ENCODE measurements around the gene PDE4B.

The PDE4B gene

DNA sequence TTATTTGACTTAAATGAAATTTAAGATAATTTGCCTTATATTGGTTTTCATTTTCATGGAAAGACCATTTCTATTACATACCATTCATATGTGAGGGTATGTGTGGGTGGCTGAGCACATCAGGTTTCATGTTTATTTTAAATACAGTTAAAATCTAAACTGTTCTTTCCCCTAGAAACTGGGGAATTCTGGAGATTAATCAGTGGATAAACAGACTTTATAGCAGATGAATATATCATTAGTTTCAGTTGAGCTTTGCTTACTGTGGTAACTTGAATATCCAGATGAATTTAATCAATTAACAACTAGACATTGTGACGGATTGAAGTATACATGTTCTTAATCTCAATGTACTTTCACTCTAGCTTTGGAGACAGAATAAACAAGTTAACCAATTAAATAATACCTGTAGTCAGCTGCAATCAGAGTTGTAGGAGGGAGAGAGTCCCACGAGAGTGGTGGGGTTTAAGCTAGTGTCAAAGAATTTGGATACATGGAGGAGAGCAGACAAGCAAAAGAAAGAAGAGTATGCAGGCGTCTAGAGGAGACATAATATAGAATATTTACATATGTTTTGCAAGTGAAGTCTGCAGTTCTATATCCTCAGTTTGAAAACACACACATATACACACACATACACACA, 97.6 kb downstream of the PDE4B start:
- DNase-seq: no peak

DNA sequence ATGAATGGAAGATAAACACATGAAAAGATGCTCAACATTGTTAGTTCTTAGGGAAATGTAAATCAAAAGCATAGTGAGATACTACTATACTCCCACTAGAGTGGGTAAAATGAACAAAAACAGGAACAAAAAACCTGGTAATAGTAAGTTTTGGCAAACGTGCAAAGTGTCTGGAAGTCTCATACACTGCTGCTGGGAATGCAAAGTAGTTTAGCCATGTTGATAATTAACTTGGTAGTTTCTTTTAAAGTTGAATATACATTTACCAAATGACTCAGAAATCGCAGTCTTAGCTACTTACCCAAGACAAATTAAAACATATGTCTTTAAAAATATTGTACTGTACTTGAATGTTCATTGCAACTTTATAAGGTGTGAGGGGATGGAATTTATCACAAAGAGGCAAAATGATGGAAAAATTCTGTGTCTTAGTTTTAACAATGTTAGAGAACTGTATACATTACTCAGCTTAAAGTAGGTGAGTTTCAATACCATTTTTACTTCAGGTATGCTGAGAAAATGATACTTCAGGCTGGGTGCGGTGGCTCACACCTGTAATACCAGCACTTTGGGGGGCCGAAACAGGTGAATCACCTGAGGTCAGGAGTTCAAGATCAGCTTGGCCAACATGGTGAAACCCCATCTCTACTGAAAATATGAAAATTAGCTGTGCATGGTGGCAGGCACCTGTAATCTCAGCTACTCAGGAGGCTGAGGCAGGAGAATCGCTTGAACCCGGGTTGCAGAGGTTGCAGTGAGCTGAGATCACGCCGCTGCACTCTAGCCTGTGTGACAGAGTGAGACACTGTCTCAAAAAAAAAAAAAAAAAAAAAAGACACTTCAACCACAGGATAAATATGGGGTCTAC, 102.3 kb downstream of the PDE4B start:
- no peak for DNase-seq

DNA sequence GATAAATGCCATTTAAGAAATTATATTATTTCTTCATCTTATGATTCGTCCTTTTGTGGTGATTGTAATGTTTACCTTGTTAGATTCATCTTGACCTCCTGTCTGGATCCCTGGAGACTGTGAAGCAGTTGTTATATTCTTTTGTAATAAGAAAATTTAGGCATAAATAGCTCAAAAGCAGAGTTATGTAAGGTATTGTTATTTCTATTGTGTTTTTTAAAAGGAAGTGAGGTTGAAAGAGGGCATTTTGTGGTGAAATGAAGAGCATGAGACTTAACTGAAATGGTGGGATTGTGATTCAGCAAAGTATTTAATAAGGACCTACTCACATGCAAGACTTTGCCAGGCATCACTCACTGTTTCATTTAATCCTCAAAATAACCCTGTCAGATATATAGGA, 104.0 kb downstream of the PDE4B start:
- DNase-seq: no peak

DNA sequence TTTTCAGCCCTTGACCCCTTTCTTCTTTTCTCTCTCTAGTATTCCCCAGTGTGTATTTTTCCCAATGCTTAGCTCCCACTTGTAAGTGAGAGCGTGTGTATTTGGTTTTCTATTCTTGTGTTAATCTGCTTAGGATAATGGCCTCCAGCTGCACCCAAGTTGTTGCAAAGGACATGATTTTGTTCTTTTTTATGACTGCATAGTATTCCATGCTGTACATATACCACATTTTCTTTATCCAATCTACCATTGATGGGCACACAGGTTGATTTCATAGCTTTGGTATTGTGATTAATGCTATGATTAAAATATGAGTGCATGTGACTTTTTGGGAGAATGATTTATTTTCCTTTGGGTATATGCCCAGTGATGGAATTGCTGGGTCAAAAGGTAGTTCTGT, 104.8 kb downstream of the PDE4B start:
- no peak for DNase-seq

DNA sequence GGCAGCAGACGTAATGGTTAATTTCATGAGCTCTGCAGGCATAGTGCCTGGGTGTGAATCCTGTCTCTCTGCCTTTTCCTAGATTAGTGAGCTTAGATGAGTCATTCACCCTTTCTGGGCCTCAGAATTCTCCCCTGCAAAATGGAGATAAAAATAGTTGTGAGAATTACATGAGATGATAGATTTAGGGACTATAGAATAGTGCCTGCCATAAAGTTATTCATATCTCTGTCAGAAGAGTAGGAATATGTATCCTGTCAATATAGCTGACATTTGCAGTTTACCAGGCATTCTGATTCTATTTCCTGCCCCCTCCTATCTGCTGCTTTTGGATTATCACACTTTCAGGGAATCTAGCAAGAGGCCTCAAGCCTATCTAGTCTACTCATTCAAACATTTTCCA, 112.0 kb downstream of the PDE4B start:
- DNase-seq: no peak

GRCh38 chr1:65910432-65910831, 117.7 kb downstream of the PDE4B start:
- DNase-seq: no peak

- DNase-seq: no peak
Observed at GRCh38 chr1:65911679-65912078, 119.0 kb downstream of the PDE4B start.

DNA sequence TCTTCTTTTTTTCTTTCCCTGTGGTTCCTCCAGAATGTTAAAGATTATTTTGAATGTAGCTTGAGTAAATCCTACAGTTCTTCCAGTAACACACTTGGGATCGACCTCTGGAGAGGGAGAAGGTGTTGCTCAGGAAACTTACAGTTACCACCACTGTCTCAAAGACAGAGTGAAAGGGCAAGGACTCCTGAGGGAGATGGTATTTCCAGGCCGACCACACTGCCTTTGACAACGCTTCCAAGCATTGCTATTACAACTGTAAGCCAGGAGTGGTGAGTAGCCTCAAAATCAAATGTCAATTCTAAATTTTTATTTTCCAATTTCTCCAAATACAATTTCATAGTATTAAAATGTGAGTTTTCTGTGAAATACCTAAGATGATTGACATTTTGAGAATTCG, 125.9 kb downstream of the PDE4B start:
- DNase-seq: no peak

- DNase-seq: no peak
Observed at GRCh38 chr1:65921446-65921845, 128.8 kb downstream of the PDE4B start.

DNA sequence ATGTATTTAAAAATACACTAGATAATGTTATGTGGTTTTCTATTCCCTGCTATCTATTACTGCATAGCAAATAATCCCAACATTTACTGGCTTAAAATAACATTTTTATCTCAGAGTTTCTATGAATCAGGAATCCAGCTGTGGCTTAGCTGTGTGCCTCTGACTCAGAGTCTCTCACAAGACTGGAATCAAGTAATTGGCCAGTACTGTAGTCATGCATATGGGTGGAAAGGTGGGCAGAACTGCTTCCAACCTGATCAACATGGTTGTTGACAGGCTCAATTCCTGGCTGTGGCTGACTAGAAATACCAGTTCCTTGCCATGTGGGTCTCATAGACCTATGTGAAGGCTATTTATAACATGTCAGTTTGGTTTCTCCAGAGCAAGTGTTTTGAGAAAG, 131.8 kb downstream of the PDE4B start:
- DNase-seq: no peak

DNA sequence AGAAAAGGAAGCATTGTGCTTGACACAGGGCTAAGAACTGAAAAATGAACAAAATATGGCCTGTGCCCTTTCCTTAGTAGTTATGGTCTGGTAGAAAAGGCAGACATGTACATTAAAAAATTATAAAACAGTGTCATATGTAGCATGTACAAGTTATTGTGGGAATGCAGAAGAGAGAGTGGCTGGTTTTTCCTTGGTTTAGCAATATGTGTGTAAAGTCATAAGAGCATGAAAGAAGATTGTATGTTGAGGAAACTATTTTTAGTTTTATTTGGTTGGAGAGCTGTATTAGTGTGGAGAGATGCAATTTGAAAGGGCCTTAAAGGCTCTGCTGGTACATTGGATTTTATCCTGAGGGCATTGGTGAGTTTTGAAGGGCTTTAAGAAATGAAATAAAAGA, 145.8 kb downstream of the PDE4B start:
- no peak for DNase-seq

GRCh38 chr1:65939191-65939590, 146.5 kb downstream of the PDE4B start:
- DNase-seq: no peak

DNA sequence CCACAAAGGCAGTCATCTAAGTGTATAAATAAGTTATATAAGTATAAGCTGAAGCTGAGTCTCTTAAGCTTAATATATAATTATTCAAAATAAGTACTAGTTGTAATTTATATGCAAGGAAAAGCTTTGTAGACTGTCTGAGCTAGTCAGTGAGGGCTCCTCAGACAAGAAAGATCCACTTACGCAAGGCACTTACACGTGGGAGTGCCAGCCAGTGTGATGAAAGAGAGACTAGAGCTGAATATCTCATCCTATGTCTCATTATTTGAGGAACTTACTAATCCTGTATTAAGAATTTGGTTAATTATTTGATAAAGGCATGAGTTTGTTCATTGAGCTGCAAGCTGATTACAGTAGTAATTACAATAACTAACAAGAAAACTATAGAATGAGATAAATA, 146.9 kb downstream of the PDE4B start:
- DNase-seq: no peak

- DNase-seq: no peak
Observed at GRCh38 chr1:65940126-65940525, 147.4 kb downstream of the PDE4B start.

DNA sequence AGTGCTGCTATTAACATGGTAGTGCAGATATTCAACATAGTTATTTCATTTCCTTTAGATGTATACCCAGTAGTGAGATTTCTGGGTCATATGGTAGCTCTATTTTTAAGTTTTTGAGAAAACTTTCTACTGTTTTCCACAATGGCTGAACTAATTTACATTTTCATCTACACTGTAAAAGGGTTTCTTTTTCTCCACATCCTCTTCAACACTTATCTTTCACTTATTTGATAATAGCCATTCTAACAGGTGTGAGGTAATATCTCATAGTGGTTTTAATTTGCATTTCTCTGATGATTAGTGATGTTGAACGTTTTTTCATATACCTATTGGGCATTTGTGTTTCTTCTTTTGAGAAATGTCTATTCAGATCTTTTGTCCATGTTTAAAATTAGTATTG, 149.8 kb downstream of the PDE4B start:
- no peak for DNase-seq

GRCh38 chr1:65946376-65946775, 153.7 kb downstream of the PDE4B start:
- no peak for DNase-seq

- DNase-seq: no peak
Observed at GRCh38 chr1:65946960-65947359, 154.3 kb downstream of the PDE4B start.

DNA sequence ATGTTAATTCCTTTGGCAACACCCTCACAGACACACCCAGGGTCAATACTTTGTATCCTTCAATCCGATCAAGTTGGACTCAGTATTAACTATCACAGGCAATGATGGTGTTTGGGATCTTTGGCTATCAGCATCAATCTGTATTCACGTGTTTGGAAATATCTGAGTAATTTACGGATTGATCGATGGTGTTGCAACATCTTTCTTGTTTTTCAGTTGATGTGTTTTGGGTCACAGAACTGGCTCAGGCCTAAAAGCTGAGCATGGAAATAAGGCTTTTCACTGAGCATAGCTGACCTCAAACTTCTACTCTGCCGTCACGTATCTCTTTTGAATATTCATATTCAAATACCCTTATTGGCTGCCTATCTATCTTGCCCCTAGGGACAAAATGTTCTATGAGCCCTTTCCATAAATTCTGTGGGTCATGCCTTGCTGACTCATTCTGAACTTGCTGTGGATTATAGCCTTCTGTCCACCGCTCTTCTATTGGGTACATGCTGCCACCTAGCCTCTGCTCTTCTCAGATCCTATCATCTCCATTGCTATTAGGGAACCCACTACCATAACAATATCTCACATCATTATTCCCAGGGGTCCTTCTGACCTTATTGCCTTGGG, 156.0 kb downstream of the PDE4B start:
- DNase-seq: no peak

- DNase-seq: no peak
Observed at GRCh38 chr1:65949230-65949626, 156.5 kb downstream of the PDE4B start.

DNA sequence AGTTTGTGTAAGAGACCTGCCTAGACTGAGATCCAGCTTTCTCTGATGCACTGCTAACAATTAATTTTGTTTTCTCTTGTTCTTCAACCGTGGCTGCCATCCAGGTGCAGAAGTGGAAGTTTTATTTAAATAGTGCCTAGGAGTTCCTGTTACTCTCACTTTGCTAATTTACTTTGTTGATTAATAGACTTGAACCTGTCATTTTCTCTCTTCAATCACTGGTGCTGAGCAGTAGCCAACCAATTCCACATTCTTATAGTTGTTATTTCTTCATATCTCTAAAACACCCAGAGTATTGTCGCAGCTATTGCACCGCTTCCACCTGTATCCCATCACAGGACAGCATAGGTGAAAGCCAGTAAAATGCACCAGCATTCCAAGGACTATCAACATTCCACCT, 157.2 kb downstream of the PDE4B start:
- no peak for DNase-seq

DNA sequence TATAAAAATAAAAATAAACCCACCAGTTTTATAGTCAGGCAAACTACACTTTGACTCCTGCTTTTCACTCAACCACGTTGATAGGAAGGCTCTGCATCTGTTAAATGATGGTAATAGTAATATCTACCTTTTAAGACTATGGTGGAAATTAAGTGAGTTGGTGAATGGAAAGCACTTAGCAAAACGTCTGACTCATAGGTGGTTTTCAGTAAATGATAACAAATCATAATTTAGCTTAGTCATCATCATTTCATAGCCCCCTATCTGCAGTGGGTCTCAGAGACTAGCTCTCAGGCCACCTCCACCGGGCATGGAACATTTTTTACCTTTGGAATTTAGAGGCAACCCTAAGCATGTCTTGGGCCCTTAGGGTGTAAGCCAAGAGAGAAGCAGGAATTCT, 160.0 kb downstream of the PDE4B start:
- no peak for DNase-seq

DNA sequence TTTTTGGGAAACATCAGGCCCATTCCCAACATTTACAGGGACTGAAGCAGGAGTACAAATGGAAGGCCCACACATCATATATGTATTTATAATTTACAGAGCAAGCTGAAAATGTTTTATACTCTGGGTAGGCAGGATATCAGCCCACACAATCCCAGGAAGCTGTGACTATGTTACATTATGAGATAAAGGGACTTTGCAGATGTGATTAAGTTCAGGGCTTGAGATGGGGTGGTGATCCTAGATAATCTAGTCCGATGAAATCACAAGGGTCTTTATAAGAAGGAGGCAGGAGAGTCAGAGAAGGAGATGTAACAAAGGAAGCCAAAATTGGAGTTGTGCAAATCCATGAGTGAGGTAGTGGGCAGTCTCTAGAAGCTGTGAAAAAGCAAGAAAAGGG, 160.5 kb downstream of the PDE4B start:
- DNase-seq: no peak

DNA sequence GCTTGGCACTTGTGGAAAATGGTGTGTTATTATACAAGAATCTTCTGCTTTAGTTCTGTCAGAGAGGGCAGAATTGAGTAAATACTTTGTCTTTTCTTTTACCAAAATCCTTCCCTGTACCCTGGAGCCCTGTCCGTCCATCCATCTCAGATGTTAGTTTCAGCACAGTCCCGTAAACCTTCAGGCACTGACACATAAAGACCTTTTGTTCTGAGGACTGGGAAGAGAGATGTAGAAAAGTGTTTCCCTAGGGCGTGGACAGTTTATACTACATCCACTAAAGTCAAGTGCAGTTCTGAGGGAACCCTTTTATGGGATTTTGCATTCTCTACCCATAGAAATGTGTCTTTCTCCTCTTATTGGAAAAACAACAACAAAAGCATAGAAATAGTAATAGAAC, 162.4 kb downstream of the PDE4B start:
- no peak for DNase-seq

DNA sequence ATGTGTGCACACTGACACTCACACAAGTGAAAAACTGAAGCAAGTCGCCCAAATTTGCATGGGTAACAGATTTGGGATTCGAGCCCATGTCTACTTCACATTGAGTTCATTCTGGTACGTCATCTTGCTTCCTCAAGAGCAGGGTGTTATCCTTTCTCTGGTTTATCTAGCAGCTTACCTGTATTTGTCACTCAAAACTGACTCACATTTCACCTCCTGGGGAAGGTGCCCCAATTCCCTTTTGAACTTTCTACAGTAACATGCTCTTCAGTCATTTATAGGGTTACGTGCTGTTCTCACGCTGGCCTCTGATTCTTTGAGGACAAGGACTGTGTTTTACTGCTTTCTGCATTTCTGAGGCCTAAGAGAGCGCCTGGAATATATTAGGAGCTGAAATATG, 162.8 kb downstream of the PDE4B start:
- DNase-seq: no peak

Data from activated T-cell treated with anti-CD3 and anti-CD28 coated beads for 4 hours (primary cell).